HEK293 (cell line): Measurements from ENCODE around the gene NSUN4.

Source experiments
- CTCF ChIA-PET: fragments of 350-600 bp; formaldehyde crosslinking; extraction: SDS; loops from one replicate; lab custom pipeline; 2021; ENCODE audit warnings: antibody characterized with exemption; lab: Yijun Ruan, JAX
- POLR2A ChIA-PET: fragments of 300-600 bp; formaldehyde crosslinking; extraction: SDS; loops from one replicate; lab custom pipeline; 2020; ENCODE audit warnings: antibody characterized with exemption, inconsistent platforms; lab: Yijun Ruan, JAX
- H3K27ac ChIP-seq: fragments of 200-500 bp; sonication (Bioruptor generic); 2 replicates; pipeline ENCODE4 v1.5.1; 2014; ENCODE audit warnings: low read depth, low read length, control low read depth, inconsistent platforms; ENCODE audit errors: extremely low read depth
- H3K36me3 ChIP-seq, 2 experiments: fragments of 200-500 bp in 1 of 2; sonication (Bioruptor generic) in 1 of 2; 1 replicate in 1 of 2; 2 replicates in 1 of 2; pipeline ENCODE4 v1.5.1; 2014 to 2017; ENCODE audit warnings: inconsistent platforms in 2 of 2, low read length in 2 of 2; ENCODE audit not compliant: control insufficient read depth in 2 of 2, insufficient read depth in 1 of 2
- H3K4me1 ChIP-seq: fragments of 200-500 bp; sonication (Bioruptor generic); 2 replicates; pipeline ENCODE4 v1.5.1; 2014; ENCODE audit warnings: mild to moderate bottlenecking, low read length, inconsistent platforms; ENCODE audit not compliant: control insufficient read depth, insufficient read depth
- H3K4me3 ChIP-seq: 2 replicates; pipeline ENCODE4 v1.5.1; 2011; ENCODE audit warnings: low read depth, mild to moderate bottlenecking, control low read depth, low read length, moderate library complexity
- H3K9me3 ChIP-seq: fragments of 200-500 bp; sonication (Bioruptor generic); 2 replicates; pipeline ENCODE4 v1.5.1; 2014; ENCODE audit warnings: low read depth, low read length, inconsistent platforms; ENCODE audit not compliant: control insufficient read depth, insufficient read depth
- GLIS1 ChIP-seq: fragments of 450-650 bp; formaldehyde crosslinking; IDR thresholded peaks from 2 replicates; pipeline ENCODE4 v1.5.1; 2016; ENCODE audit warnings: missing biosample characterization, missing genetic modification characterization
- HOXC10 ChIP-seq: sonication (generic); formaldehyde crosslinking; IDR thresholded peaks from 2 replicates; pipeline ENCODE4 v1.8.1; 2023; ENCODE audit warnings: mild to moderate bottlenecking, missing genetic modification reagents
- KLF1 ChIP-seq: fragments of 450-650 bp; formaldehyde crosslinking; IDR thresholded peaks from 2 replicates; pipeline ENCODE4 v1.5.1; 2016; ENCODE audit warnings: missing biosample characterization, missing genetic modification characterization
- OVOL3 ChIP-seq: fragments of 450-650 bp; formaldehyde crosslinking; IDR thresholded peaks from 2 replicates; pipeline ENCODE4 v1.5.1; 2016; ENCODE audit warnings: missing biosample characterization, missing genetic modification characterization
- RBAK ChIP-seq: fragments of 450-650 bp; formaldehyde crosslinking; IDR thresholded peaks from 2 replicates; pipeline ENCODE4 v1.5.1; 2016; ENCODE audit warnings: missing biosample characterization, missing genetic modification characterization
- SCRT2 ChIP-seq: fragments of 450-650 bp; formaldehyde crosslinking; IDR thresholded peaks from 2 replicates; pipeline ENCODE4 v1.5.1; 2016; ENCODE audit warnings: missing biosample characterization, missing genetic modification characterization
- SP2 ChIP-seq: fragments of 450-650 bp; formaldehyde crosslinking; IDR thresholded peaks from 2 replicates; pipeline ENCODE4 v1.5.1; 2016; ENCODE audit warnings: missing biosample characterization, missing genetic modification characterization
- SP7 ChIP-seq: fragments of 450-650 bp; formaldehyde crosslinking; IDR thresholded peaks from 2 replicates; pipeline ENCODE4 v1.5.1; 2016; ENCODE audit warnings: missing biosample characterization, missing genetic modification characterization
- ZBTB17 ChIP-seq: fragments of 450-650 bp; formaldehyde crosslinking; IDR thresholded peaks from 2 replicates; pipeline ENCODE4 v1.5.1; 2016; ENCODE audit warnings: missing biosample characterization, missing genetic modification characterization
- ZBTB8A ChIP-seq: fragments of 450-650 bp; formaldehyde crosslinking; IDR thresholded peaks from 2 replicates; pipeline ENCODE4 v1.5.1; 2016; ENCODE audit warnings: missing biosample characterization, missing genetic modification characterization
- ZFP69B ChIP-seq: fragments of 450-650 bp; formaldehyde crosslinking; IDR thresholded peaks from 2 replicates; pipeline ENCODE4 v1.5.1; 2016; ENCODE audit warnings: missing biosample characterization, missing genetic modification characterization
- ZIC2 ChIP-seq: fragments of 450-650 bp; formaldehyde crosslinking; IDR thresholded peaks from 2 replicates; pipeline ENCODE4 v1.5.1; 2016; ENCODE audit warnings: missing biosample characterization, missing genetic modification characterization
- ZNF366 ChIP-seq: fragments of 450-650 bp; formaldehyde crosslinking; conservative IDR thresholded peaks from 2 replicates; pipeline ENCODE4 v1.5.1; 2016; ENCODE audit warnings: missing biosample characterization, missing genetic modification characterization
- ZNF521 ChIP-seq: fragments of 450-650 bp; formaldehyde crosslinking; IDR thresholded peaks from 2 replicates; pipeline ENCODE4 v1.5.1; 2017; ENCODE audit warnings: missing biosample characterization, mild to moderate bottlenecking, missing genetic modification characterization
- ZNF544 ChIP-seq: fragments of 450-650 bp; formaldehyde crosslinking; IDR thresholded peaks from 2 replicates; pipeline ENCODE4 v1.5.0; 2017; ENCODE audit warnings: missing biosample characterization, missing genetic modification characterization
- ZNF558 ChIP-seq: fragments of 450-650 bp; formaldehyde crosslinking; IDR thresholded peaks from 2 replicates; pipeline ENCODE4 v1.5.1; 2016; ENCODE audit warnings: missing biosample characterization, missing genetic modification characterization
- ZNF624 ChIP-seq: fragments of 450-650 bp; formaldehyde crosslinking; IDR thresholded peaks from 2 replicates; pipeline ENCODE4 v1.5.1; 2017; ENCODE audit warnings: missing biosample characterization, missing genetic modification characterization
- ZNF654 ChIP-seq: fragments of 450-650 bp; formaldehyde crosslinking; IDR thresholded peaks from 2 replicates; pipeline ENCODE4 v1.5.1; 2016; ENCODE audit warnings: low read depth, missing biosample characterization, missing genetic modification characterization
- ZNF660 ChIP-seq: fragments of 450-650 bp; IDR thresholded peaks from 2 replicates; pipeline ENCODE4 v1.5.1; 2018; ENCODE audit warnings: missing biosample characterization, mild to moderate bottlenecking, missing genetic modification characterization
- ZNF670 ChIP-seq: fragments of 450-650 bp; formaldehyde crosslinking; IDR thresholded peaks from 2 replicates; pipeline ENCODE4 v1.5.1; 2016; ENCODE audit warnings: missing biosample characterization, missing genetic modification characterization, low read depth
- ZNF776 ChIP-seq: fragments of 450-650 bp; formaldehyde crosslinking; IDR thresholded peaks from 2 replicates; pipeline ENCODE4 v1.5.0; 2017; ENCODE audit warnings: missing biosample characterization, missing genetic modification characterization, borderline replicate concordance
- ZNF843 ChIP-seq: fragments of 450-650 bp; formaldehyde crosslinking; IDR thresholded peaks from 2 replicates; pipeline ENCODE4 v1.5.1; 2016; ENCODE audit warnings: missing biosample characterization, missing genetic modification characterization
- TF ChIP-seq, protein P1 (sequence below): fragments of 450-650 bp; formaldehyde crosslinking; IDR thresholded peaks from 2 replicates; pipeline ENCODE4 v1.5.0; 2017; ENCODE audit warnings: missing biosample characterization, missing genetic modification characterization, borderline replicate concordance
- TF ChIP-seq, protein P2 (sequence below): fragments of 450-650 bp; formaldehyde crosslinking; IDR thresholded peaks from 2 replicates; pipeline ENCODE4 v1.5.1; 2016; ENCODE audit warnings: missing biosample characterization, missing genetic modification characterization
- TF ChIP-seq, protein P3 (sequence below): fragments of 450-650 bp; formaldehyde crosslinking; IDR thresholded peaks from 2 replicates; pipeline ENCODE4 v1.5.1; 2016; ENCODE audit warnings: missing biosample characterization, missing genetic modification characterization
- TF ChIP-seq, protein P4 (sequence below): fragments of 450-650 bp; formaldehyde crosslinking; IDR thresholded peaks from 2 replicates; pipeline ENCODE4 v1.5.1; 2016; ENCODE audit warnings: missing biosample characterization, missing genetic modification characterization
- TF ChIP-seq, protein P5 (sequence below): fragments of 450-650 bp; formaldehyde crosslinking; IDR thresholded peaks from 2 replicates; pipeline ENCODE4 v1.5.1; 2017; ENCODE audit warnings: missing biosample characterization, missing genetic modification characterization

NSUN4 gene

DNA sequence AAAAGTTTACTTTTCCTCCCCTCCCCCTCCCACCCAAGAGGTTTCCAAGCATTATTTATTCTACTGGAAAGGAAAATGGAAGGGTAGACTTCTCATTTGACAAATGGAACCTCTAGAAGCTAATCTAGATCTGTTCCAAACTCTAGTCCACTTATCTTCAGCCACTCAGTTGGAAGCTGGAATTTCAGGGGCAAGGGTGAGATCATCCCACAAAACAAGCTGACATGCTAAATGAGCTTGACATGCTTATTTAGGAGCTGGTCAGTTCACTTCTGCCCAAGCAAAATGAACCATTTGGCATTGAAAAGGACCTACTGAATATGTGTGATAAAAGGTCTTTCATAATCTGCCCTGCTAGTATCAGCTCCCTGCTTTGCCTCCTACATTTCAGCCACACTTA, 42.2 kb upstream of the NSUN4 start (continued):
- no peak for TF ChIP-seq ZBTB17
- TF ChIP-seq SP2 = no peak
- TF ChIP-seq ZFP69B (tag by site-specific recombination) = no peak
- TF ChIP-seq KLF1 = no peak
- no peak for TF ChIP-seq ZNF558 (tag by site-specific recombination)
- no peak for TF ChIP-seq ZNF624 (tag by site-specific recombination)
- TF ChIP-seq ZNF660 (tag by site-specific recombination) = 0 out of 2 replicates have a peak, but pooled peaks have one; percentile 24
- TF ChIP-seq, protein P1, sequence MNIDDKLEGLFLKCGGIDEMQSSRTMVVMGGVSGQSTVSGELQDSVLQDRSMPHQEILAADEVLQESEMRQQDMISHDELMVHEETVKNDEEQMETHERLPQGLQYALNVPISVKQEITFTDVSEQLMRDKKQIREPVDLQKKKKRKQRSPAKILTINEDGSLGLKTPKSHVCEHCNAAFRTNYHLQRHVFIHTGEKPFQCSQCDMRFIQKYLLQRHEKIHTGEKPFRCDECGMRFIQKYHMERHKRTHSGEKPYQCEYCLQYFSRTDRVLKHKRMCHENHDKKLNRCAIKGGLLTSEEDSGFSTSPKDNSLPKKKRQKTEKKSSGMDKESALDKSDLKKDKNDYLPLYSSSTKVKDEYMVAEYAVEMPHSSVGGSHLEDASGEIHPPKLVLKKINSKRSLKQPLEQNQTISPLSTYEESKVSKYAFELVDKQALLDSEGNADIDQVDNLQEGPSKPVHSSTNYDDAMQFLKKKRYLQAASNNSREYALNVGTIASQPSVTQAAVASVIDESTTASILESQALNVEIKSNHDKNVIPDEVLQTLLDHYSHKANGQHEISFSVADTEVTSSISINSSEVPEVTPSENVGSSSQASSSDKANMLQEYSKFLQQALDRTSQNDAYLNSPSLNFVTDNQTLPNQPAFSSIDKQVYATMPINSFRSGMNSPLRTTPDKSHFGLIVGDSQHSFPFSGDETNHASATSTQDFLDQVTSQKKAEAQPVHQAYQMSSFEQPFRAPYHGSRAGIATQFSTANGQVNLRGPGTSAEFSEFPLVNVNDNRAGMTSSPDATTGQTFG (tag by site-specific recombination) = no peak
- TF ChIP-seq SP7 (tag by site-specific recombination) = 0 out of 2 replicates have a peak, but pooled peaks have one; percentile 15
- TF ChIP-seq ZIC2 (tag by site-specific recombination) = no peak
- TF ChIP-seq ZNF521 (tag by site-specific recombination) = no peak
- TF ChIP-seq, protein P2, sequence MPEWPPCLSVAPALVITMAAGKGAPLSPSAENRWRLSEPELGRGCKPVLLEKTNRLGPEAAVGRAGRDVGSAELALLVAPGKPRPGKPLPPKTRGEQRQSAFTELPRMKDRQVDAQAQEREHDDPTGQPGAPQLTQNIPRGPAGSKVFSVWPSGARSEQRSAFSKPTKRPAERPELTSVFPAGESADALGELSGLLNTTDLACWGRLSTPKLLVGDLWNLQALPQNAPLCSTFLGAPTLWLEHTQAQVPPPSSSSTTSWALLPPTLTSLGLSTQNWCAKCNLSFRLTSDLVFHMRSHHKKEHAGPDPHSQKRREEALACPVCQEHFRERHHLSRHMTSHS = no peak
- no peak for TF ChIP-seq OVOL3 (tag by site-specific recombination)
- TF ChIP-seq RBAK = no peak
- no peak for TF ChIP-seq SCRT2 (tag by site-specific recombination)
- no peak for TF ChIP-seq HOXC10 (CRISPR knock-in tag)
- TF ChIP-seq, protein P3, sequence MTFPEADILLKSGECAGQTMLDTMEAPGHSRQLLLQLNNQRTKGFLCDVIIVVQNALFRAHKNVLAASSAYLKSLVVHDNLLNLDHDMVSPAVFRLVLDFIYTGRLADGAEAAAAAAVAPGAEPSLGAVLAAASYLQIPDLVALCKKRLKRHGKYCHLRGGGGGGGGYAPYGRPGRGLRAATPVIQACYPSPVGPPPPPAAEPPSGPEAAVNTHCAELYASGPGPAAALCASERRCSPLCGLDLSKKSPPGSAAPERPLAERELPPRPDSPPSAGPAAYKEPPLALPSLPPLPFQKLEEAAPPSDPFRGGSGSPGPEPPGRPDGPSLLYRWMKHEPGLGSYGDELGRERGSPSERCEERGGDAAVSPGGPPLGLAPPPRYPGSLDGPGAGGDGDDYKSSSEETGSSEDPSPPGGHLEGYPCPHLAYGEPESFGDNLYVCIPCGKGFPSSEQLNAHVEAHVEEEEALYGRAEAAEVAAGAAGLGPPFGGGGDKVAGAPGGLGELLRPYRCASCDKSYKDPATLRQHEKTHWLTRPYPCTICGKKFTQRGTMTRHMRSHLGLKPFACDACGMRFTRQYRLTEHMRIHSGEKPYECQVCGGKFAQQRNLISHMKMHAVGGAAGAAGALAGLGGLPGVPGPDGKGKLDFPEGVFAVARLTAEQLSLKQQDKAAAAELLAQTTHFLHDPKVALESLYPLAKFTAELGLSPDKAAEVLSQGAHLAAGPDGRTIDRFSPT (tag by site-specific recombination) = 0 out of 2 replicates have a peak, but pooled peaks have one; percentile 54

DNA sequence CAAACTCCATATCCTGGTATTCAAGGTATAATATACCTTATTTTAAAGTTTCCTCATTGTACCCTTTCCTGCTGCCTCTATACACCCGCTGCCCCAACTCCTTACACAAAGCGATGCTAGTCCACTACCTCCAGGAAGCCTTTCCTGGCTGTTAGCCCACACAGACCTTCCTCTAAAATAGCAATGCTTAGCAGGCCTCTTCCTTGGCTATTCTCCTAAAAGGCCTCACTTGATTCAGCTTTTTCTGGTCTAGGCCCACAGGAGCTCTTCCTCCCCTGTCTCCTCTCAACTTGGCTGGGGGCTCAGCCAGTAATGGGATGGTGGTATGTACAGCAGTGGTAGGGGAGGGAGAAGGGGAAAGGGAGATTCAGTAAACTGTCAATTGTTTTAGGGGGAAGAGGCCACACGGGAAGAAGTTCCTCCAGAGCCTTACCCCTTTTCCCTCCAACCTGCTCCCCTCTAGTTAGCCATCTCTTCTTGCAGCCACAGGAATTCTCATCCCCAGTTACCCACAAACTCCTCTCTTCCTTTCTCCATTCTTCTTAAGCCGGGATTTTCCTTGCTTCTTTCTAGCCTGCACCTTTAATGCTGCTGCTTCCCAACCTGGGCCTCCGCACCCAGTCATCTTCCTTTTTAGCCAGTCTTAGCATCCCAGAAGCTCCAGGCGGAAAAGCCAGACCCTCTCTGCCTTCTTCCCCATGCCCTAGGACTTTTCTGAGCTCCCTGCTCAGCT, 39.8 kb upstream of the NSUN4 start:
- H3K4me3 ChIP-seq = peak overlapping the region; percentile 88
- POLR2A ChIA-PET = interaction anchor here (0.6 to 2.9 kb wide), 5 partner anchors 15 to 226 kb away, joined by 3 to 10 read pairs (median 5); partner anchors contain the start of genes NSUN4 and RAD54L
- H3K27ac ChIP-seq = peak overlapping the region; percentile 99
- CTCF ChIA-PET = interaction anchor here (0.6 kb wide), 1 partner anchor 39 kb away, joined by 3 read pairs; the partner anchor contains the start of gene NSUN4
- H3K4me1 ChIP-seq = no peaks in the 10 kb centered on the region
- no peaks in the 10 kb centered on the region for H3K9me3 ChIP-seq
- H3K36me3 ChIP-seq = peaks cover 5 to 31% of the 10 kb centered on the region in 2 experiments
- TF ChIP-seq GLIS1 (tag by site-specific recombination) = peak; percentile 72
- TF ChIP-seq ZBTB17 = peak; percentile 93; the same call in 1 of the 2 replicates
- peak; percentile 50; the same call in 1 of the 2 replicates for TF ChIP-seq ZNF366 (tag by site-specific recombination)
- no peak for TF ChIP-seq ZBTB8A (tag by site-specific recombination)
- no peak for TF ChIP-seq ZNF843 (tag by site-specific recombination)
- TF ChIP-seq, protein P4, sequence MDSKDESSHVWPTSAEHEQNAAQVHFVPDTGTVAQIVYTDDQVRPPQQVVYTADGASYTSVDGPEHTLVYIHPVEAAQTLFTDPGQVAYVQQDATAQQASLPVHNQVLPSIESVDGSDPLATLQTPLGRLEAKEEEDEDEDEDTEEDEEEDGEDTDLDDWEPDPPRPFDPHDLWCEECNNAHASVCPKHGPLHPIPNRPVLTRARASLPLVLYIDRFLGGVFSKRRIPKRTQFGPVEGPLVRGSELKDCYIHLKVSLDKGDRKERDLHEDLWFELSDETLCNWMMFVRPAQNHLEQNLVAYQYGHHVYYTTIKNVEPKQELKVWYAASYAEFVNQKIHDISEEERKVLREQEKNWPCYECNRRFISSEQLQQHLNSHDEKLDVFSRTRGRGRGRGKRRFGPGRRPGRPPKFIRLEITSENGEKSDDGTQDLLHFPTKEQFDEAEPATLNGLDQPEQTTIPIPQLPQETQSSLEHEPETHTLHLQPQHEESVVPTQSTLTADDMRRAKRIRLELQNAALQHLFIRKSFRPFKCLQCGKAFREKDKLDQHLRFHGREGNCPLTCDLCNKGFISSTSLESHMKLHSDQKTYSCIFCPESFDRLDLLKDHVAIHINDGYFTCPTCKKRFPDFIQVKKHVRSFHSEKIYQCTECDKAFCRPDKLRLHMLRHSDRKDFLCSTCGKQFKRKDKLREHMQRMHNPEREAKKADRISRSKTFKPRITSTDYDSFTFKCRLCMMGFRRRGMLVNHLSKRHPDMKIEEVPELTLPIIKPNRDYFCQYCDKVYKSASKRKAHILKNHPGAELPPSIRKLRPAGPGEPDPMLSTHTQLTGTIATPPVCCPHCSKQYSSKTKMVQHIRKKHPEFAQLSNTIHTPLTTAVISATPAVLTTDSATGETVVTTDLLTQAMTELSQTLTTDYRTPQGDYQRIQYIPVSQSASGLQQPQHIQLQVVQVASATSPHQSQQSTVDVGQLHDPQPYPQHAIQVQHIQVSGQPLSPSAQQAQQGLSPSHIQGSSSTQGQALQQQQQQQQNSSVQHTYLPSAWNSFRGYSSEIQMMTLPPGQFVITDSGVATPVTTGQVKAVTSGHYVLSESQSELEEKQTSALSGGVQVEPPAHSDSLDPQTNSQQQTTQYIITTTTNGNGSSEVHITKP (tag by site-specific recombination) = peak; percentile 88
- TF ChIP-seq, protein P5, sequence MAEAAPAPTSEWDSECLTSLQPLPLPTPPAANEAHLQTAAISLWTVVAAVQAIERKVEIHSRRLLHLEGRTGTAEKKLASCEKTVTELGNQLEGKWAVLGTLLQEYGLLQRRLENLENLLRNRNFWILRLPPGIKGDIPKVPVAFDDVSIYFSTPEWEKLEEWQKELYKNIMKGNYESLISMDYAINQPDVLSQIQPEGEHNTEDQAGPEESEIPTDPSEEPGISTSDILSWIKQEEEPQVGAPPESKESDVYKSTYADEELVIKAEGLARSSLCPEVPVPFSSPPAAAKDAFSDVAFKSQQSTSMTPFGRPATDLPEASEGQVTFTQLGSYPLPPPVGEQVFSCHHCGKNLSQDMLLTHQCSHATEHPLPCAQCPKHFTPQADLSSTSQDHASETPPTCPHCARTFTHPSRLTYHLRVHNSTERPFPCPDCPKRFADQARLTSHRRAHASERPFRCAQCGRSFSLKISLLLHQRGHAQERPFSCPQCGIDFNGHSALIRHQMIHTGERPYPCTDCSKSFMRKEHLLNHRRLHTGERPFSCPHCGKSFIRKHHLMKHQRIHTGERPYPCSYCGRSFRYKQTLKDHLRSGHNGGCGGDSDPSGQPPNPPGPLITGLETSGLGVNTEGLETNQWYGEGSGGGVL = peak; percentile 60; the same call in 1 of the 2 replicates
- no peak for TF ChIP-seq ZNF544 (tag by site-specific recombination)
- TF ChIP-seq ZNF670 (tag by site-specific recombination) = no peak
- TF ChIP-seq ZNF776 (tag by site-specific recombination) = no peak
- no peak for TF ChIP-seq ZNF654 (tag by site-specific recombination)
